ENCODE measurements around the gene MLANA. TPM values are rescaled to one million over a fixed set of nuclear protein-coding genes. Genes with fewer than 3 reads are reported as not detected.

MLANA gene
- total RNA-seq, 1 donor from 2014 or later: not detected

GRCh38 chr9:5917273-5917672, 26.6 kb downstream of the MLANA start:
- Mint-ChIP-seq H3K36me3 (ENCODE audit: low read depth, unreplicated experiment) (peaks cover 9% of the 10 kb centered on the region), H3K27ac (ENCODE audit: unreplicated experiment) (no peak overlapping the region), H3K27me3 (ENCODE audit: low read depth, unreplicated experiment) (no peaks in the 10 kb centered on the region), H3K4me3 (ENCODE audit: unreplicated experiment) (no peak overlapping the region), H3K4me1 (ENCODE audit: low read depth, unreplicated experiment) (peaks cover 11% of the 10 kb centered on the region), H3K9me3 (ENCODE audit: unreplicated experiment) (no peaks in the 10 kb centered on the region)
- H3K9me3 ChIP-seq (ENCODE audit: insufficient read depth, low read depth, low read length): no peaks in the 10 kb centered on the region
- H3K4me2 ChIP-seq (ENCODE audit: low read length): no peak overlapping the region
- peaks cover 13% of the 10 kb centered on the region for H3K36me3 ChIP-seq (ENCODE audit: insufficient read depth, low read length)
- H3K4me3 ChIP-seq (ENCODE audit: insufficient read depth, low read depth, low read length): no peak overlapping the region
- H3K9ac ChIP-seq (ENCODE audit: low read length): no peak overlapping the region
- H2AFZ ChIP-seq (ENCODE audit: low read depth, low read length): no peak overlapping the region
- TF ChIP-seq EZH2 (IDR thresholded peaks at IDR 0.05; ENCODE audit: insufficient read depth, low read length) (no peak), CTCF (IDR thresholded peaks at IDR 0.05; ENCODE audit: insufficient read depth, low read depth, low read length) (no peak)
- no peaks in the 10 kb centered on the region for H4K20me1 ChIP-seq (ENCODE audit: insufficient read depth, low read length)
- no peaks in the 10 kb centered on the region for H3K79me2 ChIP-seq (ENCODE audit: insufficient read depth, low read length)
- FAIRE-seq (no peak), DNase-seq (ENCODE audit: low read depth) (no peak)
- H3K27ac ChIP-seq (ENCODE audit: low read depth, low read length): no peak overlapping the region
- no peaks in the 10 kb centered on the region for H3K27me3 ChIP-seq (ENCODE audit: insufficient read depth, low read length)
- H3K4me1 ChIP-seq (ENCODE audit: insufficient read depth, low read length): no peaks in the 10 kb centered on the region

GRCh38 chr9:5917888-5918287, 27.2 kb downstream of the MLANA start:
- DNase-seq (ENCODE audit: low read depth) (no peak), FAIRE-seq (peak; percentile 23)
- no peak overlapping the region for H3K27ac Mint-ChIP-seq (ENCODE audit: unreplicated experiment)
- TF ChIP-seq EZH2 (IDR thresholded peaks at IDR 0.05; ENCODE audit: insufficient read depth, low read length) (no peak), CTCF (IDR thresholded peaks at IDR 0.05; ENCODE audit: insufficient read depth, low read depth, low read length) (no peak)
- Histone ChIP-seq H3K27ac (ENCODE audit: low read depth, low read length) (no peak overlapping the region), H3K27me3 (ENCODE audit: insufficient read depth, low read length) (no peaks in the 10 kb centered on the region), H2AFZ (ENCODE audit: low read depth, low read length) (no peak overlapping the region), H3K36me3 (ENCODE audit: insufficient read depth, low read length) (peaks cover 14% of the 10 kb centered on the region), H3K4me3 (ENCODE audit: insufficient read depth, low read depth, low read length) (no peak overlapping the region), H4K20me1 (ENCODE audit: insufficient read depth, low read length) (no peaks in the 10 kb centered on the region), H3K9me3 (ENCODE audit: insufficient read depth, low read depth, low read length) (no peaks in the 10 kb centered on the region), H3K4me2 (ENCODE audit: low read length) (no peak overlapping the region), H3K9ac (ENCODE audit: low read length) (no peak overlapping the region), H3K79me2 (ENCODE audit: insufficient read depth, low read length) (no peaks in the 10 kb centered on the region), H3K4me1 (ENCODE audit: insufficient read depth, low read length) (no peaks in the 10 kb centered on the region)
- H3K36me3 Mint-ChIP-seq (ENCODE audit: low read depth, unreplicated experiment): peaks cover 9% of the 10 kb centered on the region
- H3K9me3 Mint-ChIP-seq (ENCODE audit: unreplicated experiment): no peaks in the 10 kb centered on the region
- peaks cover 16% of the 10 kb centered on the region for H3K4me1 Mint-ChIP-seq (ENCODE audit: low read depth, unreplicated experiment)
- H3K4me3 Mint-ChIP-seq (ENCODE audit: unreplicated experiment): no peak overlapping the region
- H3K27me3 Mint-ChIP-seq (ENCODE audit: low read depth, unreplicated experiment): no peaks in the 10 kb centered on the region

GRCh38 chr9:5918460-5918859, 27.8 kb downstream of the MLANA start:
- Histone ChIP-seq H3K27ac (ENCODE audit: low read depth, low read length) (no peak overlapping the region), H3K27me3 (ENCODE audit: insufficient read depth, low read length) (no peaks in the 10 kb centered on the region), H3K4me1 (ENCODE audit: insufficient read depth, low read length) (no peaks in the 10 kb centered on the region), H3K4me2 (ENCODE audit: low read length) (no peak overlapping the region), H3K9me3 (ENCODE audit: insufficient read depth, low read depth, low read length) (no peaks in the 10 kb centered on the region), H3K4me3 (ENCODE audit: insufficient read depth, low read depth, low read length) (no peak overlapping the region), H3K9ac (ENCODE audit: low read length) (no peak overlapping the region), H4K20me1 (ENCODE audit: insufficient read depth, low read length) (no peaks in the 10 kb centered on the region), H2AFZ (ENCODE audit: low read depth, low read length) (no peak overlapping the region), H3K79me2 (ENCODE audit: insufficient read depth, low read length) (no peaks in the 10 kb centered on the region), H3K36me3 (ENCODE audit: insufficient read depth, low read length) (peaks cover 14% of the 10 kb centered on the region)
- Mint-ChIP-seq H3K27me3 (ENCODE audit: low read depth, unreplicated experiment) (no peaks in the 10 kb centered on the region), H3K27ac (ENCODE audit: unreplicated experiment) (no peak overlapping the region), H3K9me3 (ENCODE audit: unreplicated experiment) (no peaks in the 10 kb centered on the region), H3K36me3 (ENCODE audit: low read depth, unreplicated experiment) (peaks cover 9% of the 10 kb centered on the region), H3K4me1 (ENCODE audit: low read depth, unreplicated experiment) (peaks cover 16% of the 10 kb centered on the region), H3K4me3 (ENCODE audit: unreplicated experiment) (no peak overlapping the region)
- TF ChIP-seq EZH2 (IDR thresholded peaks at IDR 0.05; ENCODE audit: insufficient read depth, low read length) (no peak), CTCF (IDR thresholded peaks at IDR 0.05; ENCODE audit: insufficient read depth, low read depth, low read length) (no peak)
- DNase-seq (ENCODE audit: low read depth): no peak
- FAIRE-seq: no peak

Measured in astrocyte (in vitro differentiated cells and primary cell).